CD4-positive, alpha-beta T cell treated with Interleukin-4 for 1 hour (primary cell): ENCODE results near the gene MAP2.

Source experiments
- DNase-seq, 2 donors: peaks; one replicate each; pipeline ENCODE4 v3.0.0-alpha.2; 2020 to 2022

MAP2 gene

GRCh38 chr2:209753020-209753419 lies 329.2 kb downstream of the MAP2 start:
- DNase-seq: no peak

GRCh38 chr2:209757163-209757562 lies 333.3 kb downstream of the MAP2 start:
- DNase-seq: no peak

- DNase-seq: no peak
These were observed 337.7 kb downstream of the MAP2 start for GRCh38 chr2:209761566-209761965.

- DNase-seq: no peak
These were observed 338.7 kb downstream of the MAP2 start for GRCh38 chr2:209762563-209762962.

GRCh38 chr2:209763106-209763505 lies 339.3 kb downstream of the MAP2 start:
- no peak for DNase-seq

DNA sequence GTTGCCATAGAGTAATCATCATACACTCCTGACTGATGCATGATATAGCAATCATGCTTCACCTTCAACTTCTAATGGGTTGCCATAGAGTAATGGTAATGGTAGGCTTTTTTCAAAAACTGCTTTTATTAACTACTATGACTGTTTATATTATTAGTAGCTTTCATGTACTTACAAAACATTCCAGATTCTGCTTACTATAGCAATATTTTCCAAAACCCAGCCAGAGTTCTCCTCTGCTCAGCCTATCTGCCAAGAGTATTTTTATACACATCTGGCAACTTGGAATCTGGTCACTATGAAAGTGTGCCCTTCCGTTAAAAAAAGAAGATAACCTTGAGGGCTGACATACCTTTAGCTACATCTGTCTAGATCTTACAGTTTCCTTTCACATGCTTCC lies 342.8 kb downstream of the MAP2 start:
- no peak for DNase-seq

- no peak for DNase-seq
These were observed 343.5 kb downstream of the MAP2 start for GRCh38 chr2:209767316-209767715.

DNA sequence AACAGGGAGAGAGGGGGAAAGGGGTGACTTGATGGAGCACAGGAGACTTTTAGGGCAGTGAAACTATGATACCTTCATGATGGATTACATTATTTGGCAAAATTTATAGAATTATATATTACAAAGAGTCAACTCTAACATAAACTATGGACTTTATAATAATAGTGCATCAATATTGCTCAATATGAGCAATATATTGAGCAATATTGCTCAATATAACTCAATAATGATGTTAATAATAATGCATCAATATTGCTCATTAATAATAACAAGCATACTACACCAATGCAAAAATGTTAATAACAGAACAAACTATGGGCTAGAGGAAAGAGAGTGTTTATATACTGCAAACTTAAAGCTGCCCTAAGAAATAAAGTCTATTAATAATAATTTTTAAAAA lies 344.7 kb downstream of the MAP2 start:
- no peak for DNase-seq

DNA sequence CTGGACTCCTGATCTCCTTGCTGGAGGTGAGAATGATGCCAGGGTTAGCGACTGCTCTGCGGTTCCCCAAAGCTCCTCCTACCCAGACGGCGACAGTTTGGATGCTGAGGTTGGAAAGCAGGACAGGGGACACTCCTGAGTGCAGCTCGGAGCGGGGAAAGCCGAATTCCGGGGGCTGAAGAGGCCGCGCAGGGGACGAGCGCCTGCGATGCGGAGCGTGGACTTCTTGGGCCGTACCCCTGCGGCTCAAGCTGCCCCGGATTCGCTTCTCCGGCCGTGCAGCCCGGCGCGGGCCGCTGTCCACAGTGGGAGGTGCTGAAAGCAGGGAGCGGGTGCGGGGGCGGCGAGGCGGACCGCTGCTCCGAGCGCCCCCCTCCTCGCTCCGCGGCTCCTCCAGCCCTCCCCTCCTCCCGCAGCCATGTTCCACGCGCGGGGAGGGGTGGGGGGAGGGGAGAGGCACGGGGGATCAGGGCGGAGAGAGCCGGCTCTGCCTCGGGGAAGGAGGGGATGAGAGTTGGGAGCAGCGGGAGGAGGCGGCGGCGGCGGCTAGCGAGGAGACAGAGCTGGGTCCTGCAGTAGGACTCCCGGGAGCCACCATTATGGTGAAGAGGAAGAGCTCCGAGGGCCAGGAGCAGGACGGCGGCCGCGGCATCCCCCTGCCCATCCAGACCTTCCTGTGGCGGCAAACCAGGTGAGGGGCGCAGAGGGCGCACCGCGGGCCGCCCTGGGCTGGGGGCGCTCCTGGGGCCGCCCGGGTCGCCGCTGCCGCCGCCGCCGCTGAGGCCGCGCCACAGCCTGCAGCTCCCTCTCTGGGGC lies 347.8 kb downstream of the MAP2 start, which contains the start of gene UNC80:
TSS of gene UNC80 (plus strand) at position 359 of the 816 bp plus-strand sequence. CDS start at position 600, 241 bp downstream.
- no peak for DNase-seq

- DNase-seq: no peak
These were observed 348.4 kb downstream of the MAP2 start for GRCh38 chr2:209772290-209772685.

GRCh38 chr2:209773377-209773776 lies 349.5 kb downstream of the MAP2 start:
- no peak for DNase-seq
